ENCODE data around the gene VEZF1.
A peak's percentile ranks its signal among the peaks of the same experiment; 100 is the strongest.

Gene VEZF1

DNA sequence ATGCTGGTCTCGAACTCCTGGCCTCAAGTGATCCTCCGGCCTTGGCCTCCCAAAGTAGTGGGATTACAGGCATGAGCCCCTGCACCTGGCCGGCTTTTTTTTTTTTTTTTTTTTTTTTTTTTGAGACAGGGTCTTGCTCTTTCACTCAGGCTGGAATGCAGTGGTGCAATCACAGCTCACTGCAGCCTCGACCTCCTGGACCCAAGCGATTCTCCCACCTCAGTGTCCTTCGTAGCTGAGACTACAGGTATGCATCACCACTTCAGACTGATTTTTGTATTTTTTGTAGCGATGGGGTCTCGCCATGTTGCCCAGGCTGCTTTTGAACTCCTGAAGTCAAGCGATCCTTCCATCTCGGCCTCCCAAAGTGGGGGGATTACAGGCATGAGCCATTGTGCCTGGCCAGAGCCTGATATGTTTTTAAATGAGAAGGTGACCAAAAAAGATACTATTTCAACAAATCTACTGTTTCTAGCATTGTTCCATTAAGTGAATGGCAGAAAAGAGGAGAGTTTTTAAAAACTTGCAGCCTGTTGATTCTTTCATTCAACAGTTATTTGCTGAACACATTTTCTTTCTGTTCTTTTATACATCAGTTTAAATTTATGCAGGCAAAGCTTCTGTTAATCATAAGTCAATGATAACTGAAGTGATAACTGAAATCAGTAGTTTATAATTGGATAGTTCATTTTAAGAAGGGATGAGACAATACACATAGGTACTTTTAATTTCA is 22.2 kb upstream of the VEZF1 start:
- no peak for DNase-seq (ENCODE audit: low read depth)
- TF ChIP-seq, protein P1, sequence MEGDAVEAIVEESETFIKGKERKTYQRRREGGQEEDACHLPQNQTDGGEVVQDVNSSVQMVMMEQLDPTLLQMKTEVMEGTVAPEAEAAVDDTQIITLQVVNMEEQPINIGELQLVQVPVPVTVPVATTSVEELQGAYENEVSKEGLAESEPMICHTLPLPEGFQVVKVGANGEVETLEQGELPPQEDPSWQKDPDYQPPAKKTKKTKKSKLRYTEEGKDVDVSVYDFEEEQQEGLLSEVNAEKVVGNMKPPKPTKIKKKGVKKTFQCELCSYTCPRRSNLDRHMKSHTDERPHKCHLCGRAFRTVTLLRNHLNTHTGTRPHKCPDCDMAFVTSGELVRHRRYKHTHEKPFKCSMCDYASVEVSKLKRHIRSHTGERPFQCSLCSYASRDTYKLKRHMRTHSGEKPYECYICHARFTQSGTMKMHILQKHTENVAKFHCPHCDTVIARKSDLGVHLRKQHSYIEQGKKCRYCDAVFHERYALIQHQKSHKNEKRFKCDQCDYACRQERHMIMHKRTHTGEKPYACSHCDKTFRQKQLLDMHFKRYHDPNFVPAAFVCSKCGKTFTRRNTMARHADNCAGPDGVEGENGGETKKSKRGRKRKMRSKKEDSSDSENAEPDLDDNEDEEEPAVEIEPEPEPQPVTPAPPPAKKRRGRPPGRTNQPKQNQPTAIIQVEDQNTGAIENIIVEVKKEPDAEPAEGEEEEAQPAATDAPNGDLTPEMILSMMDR (IDR thresholded peaks at IDR 0.05; ENCODE audit: low read depth, low read length, missing control alignments): no peak

DNA sequence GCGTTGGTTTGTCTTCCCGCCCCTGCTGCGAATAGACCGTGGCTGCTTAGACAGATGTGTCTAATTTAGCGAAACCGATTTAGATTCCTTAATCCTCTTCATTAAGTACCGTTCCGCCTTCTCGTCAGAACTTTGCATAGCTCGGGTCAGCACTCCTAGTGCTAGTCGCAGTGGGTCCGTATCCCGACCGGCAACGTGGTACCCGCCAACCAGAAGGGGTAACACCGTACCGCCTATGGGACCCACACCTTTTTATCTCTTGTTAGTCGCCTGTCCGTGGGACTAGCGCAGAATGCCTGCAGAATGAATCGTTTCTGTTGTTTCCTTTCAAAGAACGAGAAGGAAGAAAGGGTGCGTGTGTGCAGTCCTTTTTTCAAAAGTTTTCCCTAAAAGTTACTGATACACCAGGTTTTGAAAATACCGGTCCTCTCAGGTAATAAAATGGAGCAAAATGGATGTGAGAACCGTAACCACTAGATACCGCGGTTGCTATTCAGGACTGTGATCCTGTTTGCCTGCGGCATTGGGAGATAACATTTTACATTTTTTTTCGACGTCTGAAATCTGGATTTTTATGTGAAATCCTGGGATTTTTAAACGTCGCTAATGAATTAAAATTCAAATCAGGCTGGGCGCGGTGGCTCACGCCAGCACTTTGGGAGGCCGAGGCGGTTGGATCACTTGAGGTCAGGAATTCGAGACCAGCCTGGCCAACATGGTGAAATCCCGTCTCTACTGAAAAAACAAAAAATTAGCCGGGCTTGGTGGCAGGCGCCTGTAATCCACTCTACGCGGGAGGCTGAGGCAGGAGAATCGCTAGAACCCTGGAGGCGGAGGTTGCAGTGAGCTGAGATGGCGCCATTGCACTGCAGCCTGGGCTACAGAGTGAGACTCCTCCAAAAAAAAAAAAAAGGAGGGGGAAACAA is 20.0 kb upstream of the VEZF1 start:
- TF ChIP-seq, protein P1 (IDR thresholded peaks at IDR 0.05; ENCODE audit: low read depth, low read length, missing control alignments): no peak
- no peak for DNase-seq (ENCODE audit: low read depth)
- H3K4me3 ChIP-seq (ENCODE audit: low read depth, low read length): peak overlapping the region; percentile 84

More for the DNA sequence above, 22.2 kb upstream of the VEZF1 start:
- no peak overlapping the region for H3K4me3 ChIP-seq (ENCODE audit: low read depth, low read length)

DNA sequence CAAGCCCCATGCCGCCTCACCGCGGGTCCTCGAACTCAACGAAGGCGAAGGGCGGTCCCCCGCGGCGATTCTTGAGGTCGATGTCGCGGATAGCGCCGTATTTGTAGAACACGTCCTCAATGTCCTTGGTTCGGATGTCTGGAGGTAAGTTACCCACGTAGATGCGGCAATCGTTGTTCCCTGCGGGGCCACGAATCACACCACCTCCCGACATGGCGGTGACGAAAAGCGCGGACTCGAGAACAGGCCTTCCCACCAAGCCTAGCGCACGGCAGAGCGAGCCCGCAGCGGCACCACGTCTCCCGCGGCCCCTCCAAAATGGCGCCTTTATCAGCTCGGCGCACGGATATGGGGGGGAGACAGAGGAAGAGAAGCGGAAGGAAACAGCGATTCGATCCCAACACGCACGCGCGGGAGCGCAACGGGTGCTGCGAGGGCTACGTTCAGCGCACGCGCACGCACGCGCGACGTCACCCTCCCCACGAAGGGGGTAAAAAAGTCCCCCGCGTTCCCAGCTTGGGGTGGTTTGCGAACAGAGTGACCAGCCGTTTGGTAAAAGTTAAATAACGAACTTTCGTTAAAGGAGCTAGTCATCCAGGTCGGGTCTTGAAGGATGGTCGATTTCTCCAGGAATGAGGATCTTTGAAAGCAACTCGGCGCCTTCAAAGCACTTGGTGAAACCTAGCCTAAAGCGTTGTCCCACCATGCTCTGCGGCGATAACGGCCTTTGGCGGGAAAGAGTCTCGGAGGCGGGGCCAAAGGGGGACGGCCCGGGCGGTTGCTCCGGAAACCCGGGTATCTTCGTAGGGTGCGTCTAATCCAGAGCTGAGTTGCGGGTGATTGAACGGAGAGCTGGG is 19.1 kb upstream of the VEZF1 start, which contains the start of gene SRSF1:
TSS of gene SRSF1 (minus strand) at position 323 of the 857 bp plus-strand sequence. CDS start at position 214, 109 bp downstream.
- peak within 1 kb of the TSS; percentile 84 for H3K4me3 ChIP-seq (ENCODE audit: low read depth, low read length)
- TF ChIP-seq, protein P1 (IDR thresholded peaks at IDR 0.05; ENCODE audit: low read depth, low read length, missing control alignments): no peak
- peak; percentile 95 for DNase-seq (ENCODE audit: low read depth)

DNA sequence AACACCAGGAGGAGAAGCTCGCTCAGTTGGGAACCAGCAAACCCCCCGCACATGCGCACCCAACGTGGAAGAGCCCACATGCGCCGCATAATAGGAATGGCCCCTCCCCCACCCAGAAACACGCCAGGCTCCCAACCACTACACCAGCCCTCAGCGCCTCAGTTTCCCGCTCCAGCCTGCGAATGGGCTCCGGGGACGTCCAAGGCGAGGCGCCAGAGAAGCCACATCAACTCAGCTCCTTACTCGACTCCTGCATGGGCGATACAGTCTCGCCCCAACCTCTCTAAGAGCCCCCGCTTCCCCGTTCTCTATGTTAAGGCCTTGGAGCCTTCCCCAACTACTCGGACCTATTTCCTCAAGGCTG is 18.5 kb upstream of the VEZF1 start:
- TF ChIP-seq, protein P1 (IDR thresholded peaks at IDR 0.05; ENCODE audit: low read depth, low read length, missing control alignments): no peak
- DNase-seq (ENCODE audit: low read depth): no peak
- H3K4me3 ChIP-seq (ENCODE audit: low read depth, low read length): peak overlapping the region; percentile 84

DNA sequence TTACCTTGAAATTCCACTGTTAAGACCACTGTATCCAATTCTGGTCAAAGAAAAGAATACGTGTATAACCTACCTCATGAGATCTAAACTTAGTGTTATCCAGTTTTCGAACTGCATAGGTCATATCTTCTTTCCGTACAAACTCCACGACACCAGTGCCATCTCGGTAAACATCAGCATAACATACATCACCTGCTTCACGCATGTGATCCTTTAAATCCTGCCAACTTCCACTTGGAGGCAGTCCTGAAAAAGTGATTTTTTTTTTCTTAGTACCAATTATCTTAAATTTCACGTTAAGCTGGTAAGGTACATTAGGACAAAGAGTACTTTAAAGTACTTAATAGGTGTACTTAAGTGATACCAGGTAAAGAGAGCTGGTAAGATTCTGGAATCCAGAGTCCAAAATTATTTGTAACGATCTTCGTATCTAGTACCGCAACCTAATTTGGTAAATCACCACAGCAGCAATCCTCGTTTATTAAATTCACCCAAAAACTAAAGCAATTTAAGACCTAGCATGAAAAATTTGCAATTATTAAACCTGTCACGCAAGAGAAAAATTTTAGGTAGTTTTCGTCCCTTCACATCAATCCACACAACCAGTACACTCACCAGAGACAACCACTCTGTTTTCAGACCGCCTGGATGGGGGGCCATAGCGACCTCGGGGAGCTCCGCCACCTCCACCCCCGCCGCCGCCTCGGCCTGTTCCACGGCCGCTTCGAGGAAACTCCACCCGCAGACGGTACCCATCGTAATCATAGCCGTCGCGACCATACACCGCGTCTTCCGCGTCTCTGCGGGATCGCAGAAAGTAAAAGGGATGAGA is 17.9 kb upstream of the VEZF1 start:
- TF ChIP-seq, protein P1 (IDR thresholded peaks at IDR 0.05; ENCODE audit: low read depth, low read length, missing control alignments): no peak
- peak overlapping the region; percentile 84 for H3K4me3 ChIP-seq (ENCODE audit: low read depth, low read length)
- DNase-seq (ENCODE audit: low read depth): no peak

Data from GM12864 (cell line).